ENCODE data around the gene KAT2B.
A peak's percentile ranks its signal among the peaks of the same experiment; 100 is the strongest.
"Not testable (repeated sequence)": the region's sequence is repeated elsewhere in the genome, so short reads cannot be mapped to it uniquely, and the experiment has no call there.

Gene KAT2B

GRCh38 chr3:20041197-20041780, 1.0 kb downstream of the KAT2B start:
- TF ChIP-seq, protein P1, sequence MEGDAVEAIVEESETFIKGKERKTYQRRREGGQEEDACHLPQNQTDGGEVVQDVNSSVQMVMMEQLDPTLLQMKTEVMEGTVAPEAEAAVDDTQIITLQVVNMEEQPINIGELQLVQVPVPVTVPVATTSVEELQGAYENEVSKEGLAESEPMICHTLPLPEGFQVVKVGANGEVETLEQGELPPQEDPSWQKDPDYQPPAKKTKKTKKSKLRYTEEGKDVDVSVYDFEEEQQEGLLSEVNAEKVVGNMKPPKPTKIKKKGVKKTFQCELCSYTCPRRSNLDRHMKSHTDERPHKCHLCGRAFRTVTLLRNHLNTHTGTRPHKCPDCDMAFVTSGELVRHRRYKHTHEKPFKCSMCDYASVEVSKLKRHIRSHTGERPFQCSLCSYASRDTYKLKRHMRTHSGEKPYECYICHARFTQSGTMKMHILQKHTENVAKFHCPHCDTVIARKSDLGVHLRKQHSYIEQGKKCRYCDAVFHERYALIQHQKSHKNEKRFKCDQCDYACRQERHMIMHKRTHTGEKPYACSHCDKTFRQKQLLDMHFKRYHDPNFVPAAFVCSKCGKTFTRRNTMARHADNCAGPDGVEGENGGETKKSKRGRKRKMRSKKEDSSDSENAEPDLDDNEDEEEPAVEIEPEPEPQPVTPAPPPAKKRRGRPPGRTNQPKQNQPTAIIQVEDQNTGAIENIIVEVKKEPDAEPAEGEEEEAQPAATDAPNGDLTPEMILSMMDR (IDR thresholded peaks at IDR 0.05; ENCODE audit: control insufficient read depth, insufficient read depth, low read depth, low read length, missing control alignments), result peak; percentile 3
- peak overlapping the region; percentile 79 for H3K4me3 ChIP-seq (ENCODE audit: control insufficient read depth, low read depth, low read length)
- DNase-seq (ENCODE audit: low read depth), result no peak

DNA sequence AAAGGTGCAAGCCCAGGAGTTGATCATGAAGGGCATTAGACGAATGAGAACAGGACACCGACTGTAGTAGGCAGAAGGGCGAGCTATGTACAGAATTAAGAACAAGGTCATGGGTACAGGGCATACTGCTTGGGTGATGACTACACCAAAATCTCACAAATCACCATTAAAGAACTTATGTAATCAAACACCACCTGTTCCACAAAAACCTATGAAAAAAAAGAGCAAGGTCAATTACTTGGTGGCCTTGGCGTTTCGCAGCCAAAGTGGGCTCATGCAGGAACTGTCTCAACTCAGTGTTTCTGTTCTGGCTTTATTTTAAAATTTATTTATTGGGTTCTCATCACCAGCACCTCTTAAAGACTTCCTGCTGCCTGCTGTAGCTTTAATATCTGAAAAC, 2.1 kb downstream of the KAT2B start:
- H3K4me3 ChIP-seq (ENCODE audit: control insufficient read depth, low read depth, low read length), result no peak overlapping the region
- DNase-seq (ENCODE audit: low read depth), result no peak
- TF ChIP-seq, protein P1 (IDR thresholded peaks at IDR 0.05; ENCODE audit: control insufficient read depth, insufficient read depth, low read depth, low read length, missing control alignments), result no peak

- no peak for DNase-seq (ENCODE audit: low read depth)
- H3K4me3 ChIP-seq (ENCODE audit: control insufficient read depth, low read depth, low read length), result no peak overlapping the region
- TF ChIP-seq, protein P1 (IDR thresholded peaks at IDR 0.05; ENCODE audit: control insufficient read depth, insufficient read depth, low read depth, low read length, missing control alignments), result no peak
Observed at GRCh38 chr3:20043396-20043795, 3.1 kb downstream of the KAT2B start.

DNA sequence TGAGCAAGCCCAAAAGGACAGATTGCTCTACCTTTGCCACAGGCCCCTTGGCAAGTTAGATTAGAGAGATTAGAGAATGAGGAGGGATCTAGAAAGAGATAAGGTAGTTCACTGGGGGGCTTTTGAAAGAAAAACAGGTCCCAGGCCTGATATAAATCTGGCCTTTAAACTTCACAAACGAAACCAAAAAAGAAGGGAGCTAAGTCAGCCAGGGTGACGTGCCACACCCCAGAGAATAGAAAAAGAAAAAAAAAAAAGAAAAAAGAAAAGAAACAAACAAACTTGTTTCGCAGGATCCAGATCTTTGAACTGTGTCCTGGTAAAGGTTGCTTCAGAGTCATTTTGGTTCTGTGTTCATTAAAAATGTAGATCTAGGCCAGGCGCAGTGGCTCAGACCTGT, 3.6 kb downstream of the KAT2B start:
- TF ChIP-seq, protein P1 (IDR thresholded peaks at IDR 0.05; ENCODE audit: control insufficient read depth, insufficient read depth, low read depth, low read length, missing control alignments), result no peak
- DNase-seq (ENCODE audit: low read depth), result no peak
- no peak overlapping the region for H3K4me3 ChIP-seq (ENCODE audit: control insufficient read depth, low read depth, low read length)

- H3K4me3 ChIP-seq (ENCODE audit: control insufficient read depth, low read depth, low read length); DNase-seq (ENCODE audit: low read depth): not testable (repeated sequence)
Observed at GRCh38 chr3:20045141-20045540, 4.9 kb downstream of the KAT2B start.

DNA sequence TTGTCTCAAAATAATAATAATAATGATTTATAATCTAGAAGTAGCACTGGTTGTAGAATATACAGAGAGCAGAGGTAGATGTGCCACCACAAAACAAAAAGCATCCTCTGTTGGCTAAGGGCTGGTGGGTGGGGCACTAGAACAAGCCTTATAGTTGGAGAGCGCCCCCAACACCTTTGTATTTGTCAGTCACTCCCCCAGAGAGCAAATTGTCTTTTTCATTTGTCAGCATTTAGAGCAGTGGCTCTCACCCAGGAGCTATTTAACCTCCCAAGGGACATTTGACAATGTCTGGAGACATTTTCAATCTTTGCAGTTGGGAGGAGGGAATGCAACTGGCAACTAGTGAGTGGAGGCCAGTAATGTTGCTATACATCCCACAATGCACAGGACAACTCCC, 6.3 kb downstream of the KAT2B start:
- no peak for DNase-seq (ENCODE audit: low read depth)
- TF ChIP-seq, protein P1 (IDR thresholded peaks at IDR 0.05; ENCODE audit: control insufficient read depth, insufficient read depth, low read depth, low read length, missing control alignments), result no peak
- no peak overlapping the region for H3K4me3 ChIP-seq (ENCODE audit: control insufficient read depth, low read depth, low read length)

DNA sequence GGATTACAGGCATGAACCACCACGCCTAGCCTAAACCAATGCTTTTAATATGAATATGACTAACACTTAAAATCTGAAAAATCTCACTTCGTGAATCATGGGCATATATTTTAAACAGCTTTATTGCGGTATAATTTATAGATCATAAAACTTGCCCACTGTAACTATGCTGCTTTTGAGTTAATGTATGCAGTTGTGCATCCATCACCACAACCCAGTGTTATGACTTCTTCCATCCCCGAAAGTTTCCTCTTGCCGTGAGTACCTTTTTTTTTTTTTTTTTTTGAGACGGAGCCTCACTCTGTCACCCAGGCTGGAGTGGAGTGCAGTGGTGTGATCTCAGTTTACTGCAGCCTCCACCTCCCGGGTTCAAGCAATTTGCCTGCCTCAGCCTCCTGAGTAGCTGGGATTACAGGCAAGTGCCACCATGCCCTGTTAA, 7.1 kb downstream of the KAT2B start:
- no peak overlapping the region for H3K4me3 ChIP-seq (ENCODE audit: control insufficient read depth, low read depth, low read length)
- TF ChIP-seq, protein P1 (IDR thresholded peaks at IDR 0.05; ENCODE audit: control insufficient read depth, insufficient read depth, low read depth, low read length, missing control alignments), result no peak

More for the DNA sequence above, 7.1 kb downstream of the KAT2B start:
- DNase-seq (ENCODE audit: low read depth), result no peak

Data from AG09309 (cell line).